ENCODE data around the gene C17orf58. TPM values are rescaled to one million over a fixed set of nuclear protein-coding genes. Genes with fewer than 3 reads are reported as not detected.
A peak's percentile ranks its signal among the peaks of the same experiment; 100 is the strongest.

C17orf58 gene
- total and polyA plus RNA-seq, 9 of the 15 experiments (the other 6 are each of a cell fraction or from before 2014, with no cell fraction given): 8.6 to 37.4 (median 27.6) TPM

DNA sequence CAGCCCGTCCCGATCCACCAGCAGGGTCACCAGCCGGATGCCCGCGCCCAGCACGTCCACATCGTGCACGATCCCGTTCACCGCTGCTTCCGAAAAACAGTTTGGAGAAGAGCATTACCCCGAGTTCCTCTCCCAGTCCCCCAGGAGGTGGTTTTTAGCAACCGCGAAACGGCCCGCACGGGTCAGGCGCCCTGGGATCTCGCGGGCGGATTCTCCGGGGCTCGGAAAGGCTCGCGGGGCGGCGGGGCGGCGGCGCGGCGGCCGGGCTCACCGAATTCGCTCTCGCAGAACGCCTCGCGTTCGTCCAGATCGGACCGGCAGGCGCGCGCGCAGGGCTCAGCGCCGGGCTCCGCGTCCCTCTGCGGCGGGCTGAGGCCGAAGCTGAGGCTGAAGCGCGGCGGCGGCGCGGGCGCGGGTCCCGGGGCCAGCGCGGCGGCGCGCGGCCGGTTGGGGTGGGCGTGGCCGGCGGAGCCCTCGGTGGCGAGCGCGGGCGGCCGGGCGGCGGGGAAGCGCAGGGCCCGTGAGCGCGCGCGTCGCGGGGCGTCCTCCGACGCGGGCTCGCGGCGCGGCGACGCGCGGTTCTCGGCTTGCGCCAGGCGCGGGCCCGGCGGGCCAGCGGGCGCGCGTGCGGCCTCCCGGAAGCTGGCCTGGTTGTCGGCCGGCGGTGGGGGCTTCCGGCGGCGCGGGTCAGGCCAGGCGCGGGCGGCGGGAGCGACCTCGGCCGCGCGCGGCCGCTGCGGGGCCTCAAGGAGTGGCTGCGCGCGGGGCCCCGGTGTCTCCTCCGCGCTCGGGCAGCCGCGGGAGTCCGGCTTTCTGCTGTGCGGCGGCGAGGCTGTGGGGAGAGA lies 2.9 kb downstream of the C17orf58 start (continued):
- TF ChIP-seq STAG1 (CRISPR knock-in tag; IDR thresholded peaks at IDR 0.05; ENCODE audit: borderline replicate concordance) (no peak), YY1 (IDR thresholded peaks at IDR 0.05; ENCODE audit: borderline replicate concordance in 1 of 3, control insufficient read depth in 1 of 3, extremely low read depth in 1 of 3, insufficient read depth in 3 of 3, insufficient read length in 1 of 3, insufficient replicate concordance in 2 of 3, low read depth in 1 of 3, low read length in 2 of 3) (peak in 1 of 3 experiments; percentile 57), PTTG1 (tag; IDR thresholded peaks at IDR 0.05; ENCODE audit: low read depth) (no peak), PPARD (CRISPR knock-in tag; IDR thresholded peaks at IDR 0.05) (no peak), CBX2 (IDR thresholded peaks at IDR 0.05; ENCODE audit: insufficient read depth, low read length, poor library complexity, severe bottlenecking) (no peak), CHCHD3 (CRISPR knock-in tag; IDR thresholded peaks at IDR 0.05) (no peak), TBP (optimal IDR thresholded peaks at IDR 0.05; ENCODE audit: low read depth, low read length) (peak; percentile 48), SIX5 (IDR thresholded peaks at IDR 0.05; ENCODE audit: borderline replicate concordance in 1 of 2, insufficient read depth in 1 of 2, low read depth in 1 of 2, low read length in 2 of 2) (no peak), HDAC3 (IDR thresholded peaks at IDR 0.05; ENCODE audit: borderline replicate concordance, partially characterized antibody) (no peak), MAZ (CRISPR knock-in tag; conservative IDR thresholded peaks at IDR 0.05 in 1 of 2, IDR thresholded peaks at IDR 0.05 in 1 of 2) (0 out of 4 replicates have a peak, but pooled peaks of 1 of the 2 experiments have one; percentile 74), TRIM24 (IDR thresholded peaks at IDR 0.05) (no peak), NEUROD1 (IDR thresholded peaks at IDR 0.05; ENCODE audit: borderline replicate concordance, low read depth, low read length, partially characterized antibody) (no peak), MBD2 (IDR thresholded peaks at IDR 0.05; ENCODE audit: borderline replicate concordance, low read depth) (no peak)
- TF ChIP-seq, protein P1, sequence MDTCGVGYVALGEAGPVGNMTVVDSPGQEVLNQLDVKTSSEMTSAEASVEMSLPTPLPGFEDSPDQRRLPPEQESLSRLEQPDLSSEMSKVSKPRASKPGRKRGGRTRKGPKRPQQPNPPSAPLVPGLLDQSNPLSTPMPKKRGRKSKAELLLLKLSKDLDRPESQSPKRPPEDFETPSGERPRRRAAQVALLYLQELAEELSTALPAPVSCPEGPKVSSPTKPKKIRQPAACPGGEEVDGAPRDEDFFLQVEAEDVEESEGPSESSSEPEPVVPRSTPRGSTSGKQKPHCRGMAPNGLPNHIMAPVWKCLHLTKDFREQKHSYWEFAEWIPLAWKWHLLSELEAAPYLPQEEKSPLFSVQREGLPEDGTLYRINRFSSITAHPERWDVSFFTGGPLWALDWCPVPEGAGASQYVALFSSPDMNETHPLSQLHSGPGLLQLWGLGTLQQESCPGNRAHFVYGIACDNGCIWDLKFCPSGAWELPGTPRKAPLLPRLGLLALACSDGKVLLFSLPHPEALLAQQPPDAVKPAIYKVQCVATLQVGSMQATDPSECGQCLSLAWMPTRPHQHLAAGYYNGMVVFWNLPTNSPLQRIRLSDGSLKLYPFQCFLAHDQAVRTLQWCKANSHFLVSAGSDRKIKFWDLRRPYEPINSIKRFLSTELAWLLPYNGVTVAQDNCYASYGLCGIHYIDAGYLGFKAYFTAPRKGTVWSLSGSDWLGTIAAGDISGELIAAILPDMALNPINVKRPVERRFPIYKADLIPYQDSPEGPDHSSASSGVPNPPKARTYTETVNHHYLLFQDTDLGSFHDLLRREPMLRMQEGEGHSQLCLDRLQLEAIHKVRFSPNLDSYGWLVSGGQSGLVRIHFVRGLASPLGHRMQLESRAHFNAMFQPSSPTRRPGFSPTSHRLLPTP (IDR thresholded peaks at IDR 0.05; ENCODE audit: borderline replicate concordance, extremely low read depth, insufficient read length): no peak
- TF ChIP-seq, protein P2, sequence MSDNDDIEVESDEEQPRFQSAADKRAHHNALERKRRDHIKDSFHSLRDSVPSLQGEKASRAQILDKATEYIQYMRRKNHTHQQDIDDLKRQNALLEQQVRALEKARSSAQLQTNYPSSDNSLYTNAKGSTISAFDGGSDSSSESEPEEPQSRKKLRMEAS (CRISPR knock-in tag; IDR thresholded peaks at IDR 0.05): no peak
- TF ChIP-seq, protein P3, sequence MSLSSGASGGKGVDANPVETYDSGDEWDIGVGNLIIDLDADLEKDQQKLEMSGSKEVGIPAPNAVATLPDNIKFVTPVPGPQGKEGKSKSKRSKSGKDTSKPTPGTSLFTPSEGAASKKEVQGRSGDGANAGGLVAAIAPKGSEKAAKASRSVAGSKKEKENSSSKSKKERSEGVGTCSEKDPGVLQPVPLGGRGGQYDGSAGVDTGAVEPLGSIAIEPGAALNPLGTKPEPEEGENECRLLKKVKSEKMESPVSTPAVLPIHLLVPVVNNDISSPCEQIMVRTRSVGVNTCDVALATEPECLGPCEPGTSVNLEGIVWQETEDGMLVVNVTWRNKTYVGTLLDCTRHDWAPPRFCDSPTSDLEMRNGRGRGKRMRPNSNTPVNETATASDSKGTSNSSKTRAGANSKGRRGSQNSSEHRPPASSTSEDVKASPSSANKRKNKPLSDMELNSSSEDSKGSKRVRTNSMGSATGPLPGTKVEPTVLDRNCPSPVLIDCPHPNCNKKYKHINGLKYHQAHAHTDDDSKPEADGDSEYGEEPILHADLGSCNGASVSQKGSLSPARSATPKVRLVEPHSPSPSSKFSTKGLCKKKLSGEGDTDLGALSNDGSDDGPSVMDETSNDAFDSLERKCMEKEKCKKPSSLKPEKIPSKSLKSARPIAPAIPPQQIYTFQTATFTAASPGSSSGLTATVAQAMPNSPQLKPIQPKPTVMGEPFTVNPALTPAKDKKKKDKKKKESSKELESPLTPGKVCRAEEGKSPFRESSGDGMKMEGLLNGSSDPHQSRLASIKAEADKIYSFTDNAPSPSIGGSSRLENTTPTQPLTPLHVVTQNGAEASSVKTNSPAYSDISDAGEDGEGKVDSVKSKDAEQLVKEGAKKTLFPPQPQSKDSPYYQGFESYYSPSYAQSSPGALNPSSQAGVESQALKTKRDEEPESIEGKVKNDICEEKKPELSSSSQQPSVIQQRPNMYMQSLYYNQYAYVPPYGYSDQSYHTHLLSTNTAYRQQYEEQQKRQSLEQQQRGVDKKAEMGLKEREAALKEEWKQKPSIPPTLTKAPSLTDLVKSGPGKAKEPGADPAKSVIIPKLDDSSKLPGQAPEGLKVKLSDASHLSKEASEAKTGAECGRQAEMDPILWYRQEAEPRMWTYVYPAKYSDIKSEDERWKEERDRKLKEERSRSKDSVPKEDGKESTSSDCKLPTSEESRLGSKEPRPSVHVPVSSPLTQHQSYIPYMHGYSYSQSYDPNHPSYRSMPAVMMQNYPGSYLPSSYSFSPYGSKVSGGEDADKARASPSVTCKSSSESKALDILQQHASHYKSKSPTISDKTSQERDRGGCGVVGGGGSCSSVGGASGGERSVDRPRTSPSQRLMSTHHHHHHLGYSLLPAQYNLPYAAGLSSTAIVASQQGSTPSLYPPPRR (CRISPR knock-in tag; IDR thresholded peaks at IDR 0.05; ENCODE audit: borderline replicate concordance): no peak
